ENCODE data around the gene NNT. TPM values are rescaled to one million over a fixed set of nuclear protein-coding genes. Genes with fewer than 3 reads are reported as not detected.

Gene NNT
- total and polyA plus RNA-seq, 2 of the 8 experiments (the other 6 are each of a cell fraction or from before 2014, with no cell fraction given): 11.0 to 22.2 TPM

- no peak for TF ChIP-seq CHD7 (IDR thresholded peaks at IDR 0.05; ENCODE audit: insufficient replicate concordance, low read length)
Observed at GRCh38 chr5:43701227-43701626, 98.2 kb downstream of the NNT start (continued).
